ENCODE results near the gene C15orf39.

DNA sequence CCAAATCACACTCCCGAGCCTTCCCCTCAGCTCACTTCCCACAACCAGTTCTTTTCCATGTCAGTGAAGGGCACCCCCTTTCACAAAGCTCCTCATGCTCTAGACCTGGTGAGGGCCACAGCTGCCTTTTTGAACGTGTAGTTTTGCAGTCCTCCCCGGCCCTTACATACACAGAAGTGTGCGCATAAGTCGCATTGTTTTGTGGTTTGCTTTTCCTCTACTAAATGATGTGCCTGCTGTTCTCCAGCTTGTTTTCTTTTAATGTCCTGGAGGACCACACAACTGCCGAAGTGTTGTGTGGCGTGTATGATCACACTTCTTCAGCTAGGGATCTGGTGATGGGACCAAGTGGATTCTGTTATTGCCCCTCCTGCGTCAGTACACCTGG is 7.6 kb downstream of the C15orf39 start:
- TF ChIP-seq ZNF530 (tag by site-specific recombination; IDR thresholded peaks at IDR 0.05; ENCODE audit: low read depth): no peak
- no peak for TF ChIP-seq ZNF121 (tag by site-specific recombination; IDR thresholded peaks at IDR 0.05)
- no peak for TF ChIP-seq ZNF660 (tag by site-specific recombination; IDR thresholded peaks at IDR 0.05)
- no peak for TF ChIP-seq YY1 (tag by site-specific recombination; IDR thresholded peaks at IDR 0.05)

All from HEK293 (cell line).